Activated CD4-positive, alpha-beta T cell treated with anti-CD3 and anti-CD28 coated beads for 48 hours (primary cell): Measurements from ENCODE around the gene SIGLEC6.

ENCODE experiments used
- DNase-seq: peaks from one replicate; pipeline ENCODE4 v3.0.0-alpha.2; 2020

Gene SIGLEC6

GRCh38 chr19:51472607-51473006 is 58.9 kb downstream of the SIGLEC6 start:
- no peak for DNase-seq

- DNase-seq, result no peak
These were observed 59.9 kb downstream of the SIGLEC6 start for GRCh38 chr19:51471527-51471926.

GRCh38 chr19:51470966-51471365 is 60.5 kb downstream of the SIGLEC6 start:
- no peak for DNase-seq

GRCh38 chr19:51469629-51470028 is 61.8 kb downstream of the SIGLEC6 start:
- no peak for DNase-seq

GRCh38 chr19:51469162-51469561 is 62.3 kb downstream of the SIGLEC6 start:
- DNase-seq, result no peak

- no peak for DNase-seq
These were observed 62.9 kb downstream of the SIGLEC6 start for GRCh38 chr19:51468545-51468920.

- no peak for DNase-seq
These were observed 63.5 kb downstream of the SIGLEC6 start for GRCh38 chr19:51467864-51468544.
